Type B pancreatic cell (in vitro differentiated cells): ENCODE measurements around the gene ZSCAN5C. TPM values are rescaled to one million over a fixed set of nuclear protein-coding genes. Genes with fewer than 3 reads are reported as not detected.
"Not testable (repeated sequence)": the region's sequence is repeated elsewhere in the genome, so short reads cannot be mapped to it uniquely, and the experiment has no call there.

ENCODE experiments used
- DNase-seq: peaks from one replicate; pipeline ENCODE4 v3.0.0; 2021; ENCODE audit warnings: mixed read lengths; ENCODE audit not compliant: unreplicated experiment; ENCODE audit errors: extremely low spot score
- H3K27ac Mint-ChIP-seq: 2 replicates; pipeline ENCODE4 v1.8.0; 2021; ENCODE audit warnings: mild to moderate bottlenecking, mixed read lengths
- H3K27me3 Mint-ChIP-seq: 2 replicates; pipeline ENCODE4 v1.8.0; 2021; ENCODE audit warnings: mixed read lengths
- H3K36me3 Mint-ChIP-seq: 2 replicates; pipeline ENCODE4 v1.8.0; 2021; ENCODE audit warnings: mixed read lengths
- H3K4me1 Mint-ChIP-seq: one replicate; pipeline ENCODE4 v1.8.0; 2021; ENCODE audit warnings: mixed read lengths; ENCODE audit not compliant: unreplicated experiment
- H3K4me3 Mint-ChIP-seq: 2 replicates; pipeline ENCODE4 v1.8.0; 2021; ENCODE audit warnings: mild to moderate bottlenecking, mixed read lengths
- H3K9me3 Mint-ChIP-seq: 2 replicates; pipeline ENCODE4 v1.8.0; 2021; ENCODE audit warnings: mixed read lengths
- total RNA-seq: library from RNA; stranded (reverse); gene quantifications from 2 replicates; pipeline ENCODE4 v1.2.1, GENCODE V29; 2021; ENCODE audit warnings: low replicate concordance
- TF ChIP-seq, protein P1 (sequence below): fragments of 200-600 bp; sonication (generic); conservative IDR thresholded peaks from 2 replicates; pipeline ENCODE4 v1.5.0; 2021; ENCODE audit warnings: antibody characterized with exemption, mild to moderate bottlenecking

ZSCAN5C gene
- total RNA-seq, 1 donor from 2014 or later: not detected

- no peak for DNase-seq
- H3K4me3 Mint-ChIP-seq: peak overlapping the region; percentile 76
- H3K4me1 Mint-ChIP-seq: no peaks in the 10 kb centered on the region
- no peaks in the 10 kb centered on the region for H3K27me3 Mint-ChIP-seq
- H3K36me3 Mint-ChIP-seq: peaks cover 4% of the 10 kb centered on the region
- H3K9me3 Mint-ChIP-seq: no peaks in the 10 kb centered on the region
- peak overlapping the region; percentile 77 for H3K27ac Mint-ChIP-seq
- TF ChIP-seq, protein P1, sequence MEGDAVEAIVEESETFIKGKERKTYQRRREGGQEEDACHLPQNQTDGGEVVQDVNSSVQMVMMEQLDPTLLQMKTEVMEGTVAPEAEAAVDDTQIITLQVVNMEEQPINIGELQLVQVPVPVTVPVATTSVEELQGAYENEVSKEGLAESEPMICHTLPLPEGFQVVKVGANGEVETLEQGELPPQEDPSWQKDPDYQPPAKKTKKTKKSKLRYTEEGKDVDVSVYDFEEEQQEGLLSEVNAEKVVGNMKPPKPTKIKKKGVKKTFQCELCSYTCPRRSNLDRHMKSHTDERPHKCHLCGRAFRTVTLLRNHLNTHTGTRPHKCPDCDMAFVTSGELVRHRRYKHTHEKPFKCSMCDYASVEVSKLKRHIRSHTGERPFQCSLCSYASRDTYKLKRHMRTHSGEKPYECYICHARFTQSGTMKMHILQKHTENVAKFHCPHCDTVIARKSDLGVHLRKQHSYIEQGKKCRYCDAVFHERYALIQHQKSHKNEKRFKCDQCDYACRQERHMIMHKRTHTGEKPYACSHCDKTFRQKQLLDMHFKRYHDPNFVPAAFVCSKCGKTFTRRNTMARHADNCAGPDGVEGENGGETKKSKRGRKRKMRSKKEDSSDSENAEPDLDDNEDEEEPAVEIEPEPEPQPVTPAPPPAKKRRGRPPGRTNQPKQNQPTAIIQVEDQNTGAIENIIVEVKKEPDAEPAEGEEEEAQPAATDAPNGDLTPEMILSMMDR: no peak
These were observed 15.2 kb downstream of the ZSCAN5C start for GRCh38 chr19:56217039-56217949.

- TF ChIP-seq, protein P1: no peak
- Mint-ChIP-seq H3K36me3 (peaks cover 13% of the 10 kb centered on the region), H3K9me3 (no peaks in the 10 kb centered on the region), H3K4me1 (no peaks in the 10 kb centered on the region), H3K4me3 (no peak overlapping the region), H3K27me3 (no peaks in the 10 kb centered on the region), H3K27ac (no peak overlapping the region)
- DNase-seq: no peak
These were observed 16.9 kb downstream of the ZSCAN5C start for GRCh38 chr19:56218961-56219360.

GRCh38 chr19:56221442-56221841 lies 19.4 kb downstream of the ZSCAN5C start:
- H3K27ac Mint-ChIP-seq, H3K9me3 Mint-ChIP-seq, H3K4me3 Mint-ChIP-seq, H3K27me3 Mint-ChIP-seq, DNase-seq, H3K4me1 Mint-ChIP-seq: not testable (repeated sequence)
- TF ChIP-seq, protein P1: peak; percentile 54
- H3K36me3 Mint-ChIP-seq: peaks cover 13% of the 10 kb centered on the region

- TF ChIP-seq, protein P1: peak; percentile 19
- no peak overlapping the region for H3K27ac Mint-ChIP-seq
- no peak overlapping the region for H3K4me3 Mint-ChIP-seq
- no peaks in the 10 kb centered on the region for H3K4me1 Mint-ChIP-seq
- H3K36me3 Mint-ChIP-seq: peaks cover 13% of the 10 kb centered on the region
- no peak for DNase-seq
- H3K9me3 Mint-ChIP-seq: no peaks in the 10 kb centered on the region
- no peaks in the 10 kb centered on the region for H3K27me3 Mint-ChIP-seq
These were observed 19.8 kb downstream of the ZSCAN5C start for GRCh38 chr19:56221851-56222250.

DNA sequence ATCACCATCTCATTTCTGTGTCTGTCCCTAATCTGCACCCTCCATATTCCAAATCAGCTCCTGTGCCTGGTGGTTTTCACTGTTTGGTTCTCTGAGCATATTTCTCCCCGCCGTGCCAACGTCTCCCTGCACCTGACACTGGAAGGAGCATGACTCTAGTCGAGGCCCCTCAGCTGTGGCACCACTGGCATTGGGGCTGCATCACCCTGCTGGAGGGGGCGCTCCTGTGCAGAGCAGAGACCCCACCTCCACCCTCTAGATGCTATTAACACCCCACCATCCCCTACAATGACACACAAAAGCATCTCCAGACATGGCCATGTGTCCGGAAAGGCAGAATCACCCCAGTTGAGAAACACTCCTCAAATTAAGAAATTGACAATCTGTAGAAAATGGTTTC lies 20.8 kb downstream of the ZSCAN5C start:
- Mint-ChIP-seq H3K4me1 (no peaks in the 10 kb centered on the region), H3K9me3 (no peaks in the 10 kb centered on the region), H3K27me3 (no peaks in the 10 kb centered on the region), H3K27ac (no peak overlapping the region), H3K4me3 (no peak overlapping the region), H3K36me3 (peaks cover 13% of the 10 kb centered on the region)
- DNase-seq: no peak
- TF ChIP-seq, protein P1: no peak
